BLaER1 treated with 17β-estradiol and CSF1 and Interleukin-3, amounts not matched to agents 10 nM and 100 nM (cell line): Measurements from ENCODE around the gene MGP.

Source experiments
- H3K27ac ChIP-seq, 11 experiments: shearing (Covaris generic); formaldehyde crosslinking; 2 replicates each; pipeline ENCODE4 v1.8.1; 2022
- H3K27me3 ChIP-seq, 11 experiments: shearing (Covaris generic); formaldehyde crosslinking; 2 replicates each; pipeline ENCODE4 v1.8.1; 2022
- H3K36me3 ChIP-seq, 11 experiments: shearing (Covaris generic); formaldehyde crosslinking; 2 replicates each; pipeline ENCODE4 v1.8.1; 2022
- H3K4me1 ChIP-seq, 10 experiments: shearing (Covaris generic); formaldehyde crosslinking; 2 replicates each; pipeline ENCODE4 v1.8.1; 2022
- H3K4me2 ChIP-seq, 11 experiments: shearing (Covaris generic); formaldehyde crosslinking; 2 replicates each; pipeline ENCODE4 v1.8.1; 2022
- H3K4me3 ChIP-seq, 10 experiments: shearing (Covaris generic); formaldehyde crosslinking; 2 replicates each; pipeline ENCODE4 v1.8.1; 2022
- H3K9ac ChIP-seq, 11 experiments: shearing (Covaris generic); formaldehyde crosslinking; 2 replicates each; pipeline ENCODE4 v1.8.1; 2022
- H3K9me3 ChIP-seq, 11 experiments: shearing (Covaris generic); formaldehyde crosslinking; replicated peaks in 1 of 11; 2 replicates each; pipeline ENCODE4 v1.8.1; 2022
- H4K20me1 ChIP-seq, 11 experiments: shearing (Covaris generic); formaldehyde crosslinking; 2 replicates each; pipeline ENCODE4 v1.8.1; 2022
- Cebpa-rat ChIP-seq, 11 experiments: shearing (Covaris generic); IDR thresholded peaks; 2 replicates each; pipeline ENCODE4 v1.8.1; 2022

MGP gene

DNA sequence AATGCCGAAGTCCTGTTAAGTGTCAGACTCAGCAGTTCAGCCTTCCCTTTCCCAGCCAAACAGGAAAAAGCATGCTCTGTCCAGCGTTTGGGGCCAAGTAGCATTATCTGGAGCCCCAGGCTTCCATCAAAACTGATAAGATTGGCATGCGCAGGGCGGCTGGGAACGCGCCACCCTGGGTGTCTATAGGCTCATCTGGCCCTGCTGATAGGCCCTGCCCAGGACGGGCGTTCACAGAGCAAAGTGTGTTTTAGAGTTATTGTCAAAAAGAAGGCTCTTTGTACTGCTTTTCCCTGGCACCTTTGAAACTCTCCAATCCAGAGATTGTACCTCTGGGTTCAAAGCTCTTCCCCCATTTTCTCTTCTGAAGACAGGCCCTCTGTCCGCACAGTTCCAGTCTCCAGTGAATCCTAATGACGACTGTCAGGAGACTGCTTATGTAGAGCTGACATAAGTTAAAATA, 42.2 kb downstream of the MGP start, which contains the start of gene ART4:
TSS of gene ART4 (minus strand) at position 102 of the 463 bp plus-strand sequence. CDS start 413 bp downstream, outside the sequence.
- H3K9me3 ChIP-seq: no peaks in the 10 kb centered on the region
- H3K9ac ChIP-seq: no peak within 1 kb of the TSS
- H3K4me3 ChIP-seq: no peak within 1 kb of the TSS
- H3K27me3 ChIP-seq: no peaks in the 10 kb centered on the region
- no peak within 1 kb of the TSS for H3K4me2 ChIP-seq
- H3K36me3 ChIP-seq: no peaks in the 10 kb centered on the region
- no peak within 1 kb of the TSS for H3K27ac ChIP-seq
- H4K20me1 ChIP-seq: no peaks in the 10 kb centered on the region
- no peak for TF ChIP-seq Cebpa-rat (IDR thresholded peaks at IDR 0.05)
- H3K4me1 ChIP-seq: peaks cover 0 to 12% (median 7%) of the 10 kb centered on the region in 10 experiments; a peak in 11 of 20 replicates

- H3K9ac ChIP-seq: no peak overlapping the region
- no peaks in the 10 kb centered on the region for H4K20me1 ChIP-seq
- no peak for TF ChIP-seq Cebpa-rat (IDR thresholded peaks at IDR 0.05)
- H3K27ac ChIP-seq: no peak overlapping the region
- H3K4me1 ChIP-seq: peaks cover 0 to 12% (median 7%) of the 10 kb centered on the region in 10 experiments; a peak in 11 of 20 replicates
- H3K4me3 ChIP-seq: no peak overlapping the region
- no peaks in the 10 kb centered on the region for H3K9me3 ChIP-seq
- no peaks in the 10 kb centered on the region for H3K36me3 ChIP-seq
- H3K4me2 ChIP-seq: no peak overlapping the region
- H3K27me3 ChIP-seq: no peaks in the 10 kb centered on the region
Measured at GRCh38 chr12:14842315-14842714, 43.3 kb downstream of the MGP start.

DNA sequence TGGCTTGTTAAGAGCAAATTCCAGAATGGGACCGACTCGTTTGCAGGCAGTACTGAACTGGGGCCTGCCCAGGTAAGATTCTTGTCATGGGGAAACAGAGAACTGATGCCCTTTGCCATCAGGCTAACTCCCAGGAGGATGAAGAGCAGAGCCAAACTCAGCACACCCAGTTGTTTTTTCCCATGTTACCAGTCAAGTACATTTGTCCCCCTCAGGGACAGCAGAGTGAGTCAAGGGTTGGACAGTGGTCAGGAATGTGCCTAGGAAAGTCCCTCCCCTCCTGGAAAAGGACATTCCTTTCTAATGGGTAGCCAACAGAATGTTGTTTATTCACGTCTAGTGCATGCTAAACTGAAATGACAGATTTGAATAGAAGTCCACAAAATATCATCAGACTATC, 43.9 kb downstream of the MGP start:
- Histone ChIP-seq H3K4me2 (no peak overlapping the region), H3K4me1 (peaks cover 0 to 12% (median 7%) of the 10 kb centered on the region in 10 experiments; a peak in 11 of 20 replicates), H3K9me3 (no peaks in the 10 kb centered on the region), H3K9ac (no peak overlapping the region), H3K4me3 (no peak overlapping the region), H4K20me1 (no peaks in the 10 kb centered on the region), H3K27me3 (no peaks in the 10 kb centered on the region), H3K36me3 (no peaks in the 10 kb centered on the region), H3K27ac (no peak overlapping the region)
- TF ChIP-seq Cebpa-rat (IDR thresholded peaks at IDR 0.05): no peak

- no peak overlapping the region for H3K9ac ChIP-seq
- TF ChIP-seq Cebpa-rat (IDR thresholded peaks at IDR 0.05): no peak
- peaks cover 0 to 11% (median 0%) of the 10 kb centered on the region in 10 experiments; a peak in 6 of 20 replicates for H3K4me1 ChIP-seq
- H3K27ac ChIP-seq: no peak overlapping the region
- H3K4me3 ChIP-seq: no peak overlapping the region
- H3K27me3 ChIP-seq: no peaks in the 10 kb centered on the region
- no peaks in the 10 kb centered on the region for H3K36me3 ChIP-seq
- H3K4me2 ChIP-seq: no peak overlapping the region
- H3K9me3 ChIP-seq: no peaks in the 10 kb centered on the region
- no peaks in the 10 kb centered on the region for H4K20me1 ChIP-seq
Measured at GRCh38 chr12:14840616-14841015, 45.0 kb downstream of the MGP start.

GRCh38 chr12:14839262-14839661, 46.4 kb downstream of the MGP start:
- Histone ChIP-seq H3K9me3 (no peaks in the 10 kb centered on the region), H3K4me1 (peaks cover 4 to 17% (median 7%) of the 10 kb centered on the region in 10 experiments; a peak in 9 of 20 replicates), H3K27me3 (no peaks in the 10 kb centered on the region), H3K4me3 (no peak overlapping the region), H3K36me3 (no peaks in the 10 kb centered on the region), H3K9ac (no peak overlapping the region), H3K4me2 (no peak overlapping the region), H3K27ac (no peak overlapping the region), H4K20me1 (no peaks in the 10 kb centered on the region)
- no peak for TF ChIP-seq Cebpa-rat (IDR thresholded peaks at IDR 0.05)

- Histone ChIP-seq H3K27me3 (no peaks in the 10 kb centered on the region), H3K4me3 (no peak overlapping the region), H3K9ac (no peak overlapping the region), H3K27ac (no peak overlapping the region), H3K9me3 (no peaks in the 10 kb centered on the region), H4K20me1 (no peaks in the 10 kb centered on the region), H3K4me2 (peak overlapping the region in 3 of 11 experiments; percentile 5 to 33 (median 17); a peak in 4 of 22 replicates), H3K36me3 (no peaks in the 10 kb centered on the region), H3K4me1 (peaks cover 4 to 17% (median 7%) of the 10 kb centered on the region in 10 experiments; a peak in 9 of 20 replicates)
- TF ChIP-seq Cebpa-rat (IDR thresholded peaks at IDR 0.05): no peak
Measured at GRCh38 chr12:14836336-14837210, 49.1 kb downstream of the MGP start.

DNA sequence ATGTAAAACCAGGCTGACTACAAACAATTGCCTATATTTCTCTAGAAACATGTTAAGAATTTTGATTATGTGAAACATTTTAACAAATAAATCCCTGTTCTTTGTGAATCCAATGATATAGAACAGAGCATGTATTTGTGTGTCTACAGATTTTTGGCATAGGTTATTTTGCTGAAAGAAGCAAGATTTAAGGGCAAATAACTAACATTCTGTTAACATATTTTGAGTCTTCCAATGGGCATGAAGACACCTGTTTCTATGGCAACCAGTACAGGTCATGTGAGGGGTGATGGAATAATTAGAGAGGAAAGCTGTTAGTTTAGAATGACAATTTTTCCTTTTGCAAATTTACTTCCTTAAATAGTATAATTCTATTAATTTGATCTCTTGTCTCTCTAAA, 51.1 kb downstream of the MGP start:
- no peak for TF ChIP-seq Cebpa-rat (IDR thresholded peaks at IDR 0.05)
- Histone ChIP-seq H3K27me3 (no peaks in the 10 kb centered on the region), H3K4me1 (peaks cover 4 to 17% (median 7%) of the 10 kb centered on the region in 10 experiments; a peak in 9 of 20 replicates), H3K4me2 (peak overlapping the region in 3 of 11 experiments; percentile 14 to 35 (median 15); a peak in 4 of 22 replicates), H3K27ac (no peak overlapping the region), H4K20me1 (no peaks in the 10 kb centered on the region), H3K36me3 (no peaks in the 10 kb centered on the region), H3K4me3 (no peak overlapping the region), H3K9me3 (no peaks in the 10 kb centered on the region), H3K9ac (no peak overlapping the region)

GRCh38 chr12:14833952-14834351, 51.7 kb downstream of the MGP start:
- Histone ChIP-seq H3K27ac (no peak overlapping the region), H3K4me2 (no peak overlapping the region), H3K27me3 (no peaks in the 10 kb centered on the region), H3K4me1 (peaks cover 4 to 17% (median 7%) of the 10 kb centered on the region in 10 experiments; a peak in 9 of 20 replicates), H3K4me3 (no peak overlapping the region), H4K20me1 (no peaks in the 10 kb centered on the region), H3K9ac (no peak overlapping the region), H3K36me3 (no peaks in the 10 kb centered on the region), H3K9me3 (no peaks in the 10 kb centered on the region)
- TF ChIP-seq Cebpa-rat (IDR thresholded peaks at IDR 0.05): no peak

DNA sequence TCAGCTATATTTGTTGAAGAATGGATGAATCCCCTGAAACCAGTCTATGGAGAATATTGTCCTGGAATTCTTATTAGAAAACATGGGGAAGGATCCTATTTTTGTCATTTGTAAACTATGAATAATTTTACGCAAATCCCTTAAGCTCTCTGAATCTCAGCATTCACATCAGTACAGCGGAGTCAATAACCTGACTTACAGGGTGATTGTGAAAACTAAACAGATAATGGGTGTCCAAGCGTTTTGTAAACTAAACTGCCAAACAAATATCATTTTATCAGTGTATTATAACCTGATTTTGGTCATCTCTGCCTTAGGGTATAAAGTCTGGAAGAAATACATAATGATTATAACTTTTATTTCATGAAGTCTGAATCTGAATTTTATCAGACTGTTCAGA, 52.3 kb downstream of the MGP start:
- Histone ChIP-seq H3K27me3 (no peaks in the 10 kb centered on the region), H3K4me1 (peaks cover 4 to 17% (median 7%) of the 10 kb centered on the region in 10 experiments; a peak in 9 of 20 replicates), H3K27ac (no peak overlapping the region), H4K20me1 (no peaks in the 10 kb centered on the region), H3K9ac (no peak overlapping the region), H3K4me2 (no peak overlapping the region), H3K9me3 (no peaks in the 10 kb centered on the region), H3K36me3 (no peaks in the 10 kb centered on the region), H3K4me3 (no peak overlapping the region)
- no peak for TF ChIP-seq Cebpa-rat (IDR thresholded peaks at IDR 0.05)
